Lung (tissue), 16 donors: Measurements from ENCODE around the gene PRPF6. TPM values are rescaled to one million over a fixed set of nuclear protein-coding genes. Genes with fewer than 3 reads are reported as not detected.

Experiments
- ATAC-seq: fragments of 200-7000 bp; cut with Tn5 transposase; one replicate; pipeline ENCODE4 v1.9.1; 2020; ENCODE audit warnings: moderate number of reproducible peaks; ENCODE audit not compliant: insufficient read depth, low FRiP score
- DNase-seq, 3 donors: peaks; one replicate each; pipeline ENCODE4 v3.0.0-alpha.2; 2013 to 2017
- H3K27ac ChIP-seq, 2 donors: one replicate each; pipeline ENCODE4 v1.5.1; 2013; ENCODE audit warnings: mild to moderate bottlenecking in 2 of 2, moderate library complexity in 2 of 2, control low read depth in 1 of 2, inconsistent platforms in 1 of 2, low read depth in 1 of 2, low read length in 1 of 2
- H3K27me3 ChIP-seq, 3 donors: one replicate each; pipeline ENCODE4 v1.5.1; 2013; ENCODE audit warnings: low read length in 2 of 3; ENCODE audit not compliant: control insufficient read depth in 3 of 3, insufficient read depth in 3 of 3
- H3K36me3 ChIP-seq, 4 donors: one replicate each; pipeline ENCODE4 v1.5.1; 2013; ENCODE audit warnings: low read length in 4 of 4, mild to moderate bottlenecking in 1 of 4, moderate library complexity in 1 of 4; ENCODE audit not compliant: control insufficient read depth in 4 of 4, insufficient read depth in 4 of 4
- H3K4me1 ChIP-seq, 5 donors: one replicate each; pipeline ENCODE4 v1.5.1; 2013; ENCODE audit warnings: low read length in 5 of 5, mild to moderate bottlenecking in 2 of 5, moderate library complexity in 1 of 5; ENCODE audit not compliant: control insufficient read depth in 5 of 5, insufficient read depth in 5 of 5
- H3K4me3 ChIP-seq: one replicate; pipeline ENCODE4 v1.5.1; 2013; ENCODE audit warnings: mild to moderate bottlenecking, control low read depth, moderate library complexity
- H3K9ac ChIP-seq, 2 donors: one replicate each; pipeline ENCODE4 v1.5.1; 2013; ENCODE audit warnings: low read length in 2 of 2, control low read depth in 1 of 2; ENCODE audit not compliant: insufficient read depth in 1 of 2
- H3K9me3 ChIP-seq, 4 donors: one replicate each; pipeline ENCODE4 v1.5.1; 2013; ENCODE audit warnings: low read length in 3 of 4, mild to moderate bottlenecking in 1 of 4, moderate library complexity in 1 of 4; ENCODE audit not compliant: control insufficient read depth in 4 of 4, insufficient read depth in 3 of 4
- WGBS, 2 donors: extraction: QIAGEN DNeasy Blood & Tissue Kit; methylation state at CpG; one replicate each; pipeline ENCODE4 v1.1.7; 2013; 5-methylcytosine and 5-hydroxymethylcytosine counted together
- long read RNA-seq, 5 donors: transcript quantifications; one replicate each; lab custom pipeline, GENCODE V29; 2026
- polyA plus RNA-seq, 2 donors: library from polyadenylated mRNA; stranded (reverse); fragments of 200-250 nt; gene quantifications; one replicate each; pipeline ENCODE4 v1.2.1, GENCODE V29; 2013
- total RNA-seq, 2 donors: library from RNA; depleted of rRNA in 1 of 2; stranded (reverse); fragments of >200 nt in 1 of 2; gene quantifications; one replicate each; pipeline ENCODE4 v1.2.1, GENCODE V29; 2014 to 2021
- TF ChIP-seq, protein P1 (sequence below): IDR thresholded peaks from 2 replicates; pipeline ENCODE4 v1.5.1; 2012; ENCODE audit warnings: mild to moderate bottlenecking; ENCODE audit errors: control extremely low read depth, extremely low read depth
- donor health status: control.
- donor health status: control.
- donor health status: Bipolar disorder and iron deficiency.
- donor health status: healthy.
- donor health status: DM: yes; HTN: yes; CAD: no.

Gene PRPF6, protein sequence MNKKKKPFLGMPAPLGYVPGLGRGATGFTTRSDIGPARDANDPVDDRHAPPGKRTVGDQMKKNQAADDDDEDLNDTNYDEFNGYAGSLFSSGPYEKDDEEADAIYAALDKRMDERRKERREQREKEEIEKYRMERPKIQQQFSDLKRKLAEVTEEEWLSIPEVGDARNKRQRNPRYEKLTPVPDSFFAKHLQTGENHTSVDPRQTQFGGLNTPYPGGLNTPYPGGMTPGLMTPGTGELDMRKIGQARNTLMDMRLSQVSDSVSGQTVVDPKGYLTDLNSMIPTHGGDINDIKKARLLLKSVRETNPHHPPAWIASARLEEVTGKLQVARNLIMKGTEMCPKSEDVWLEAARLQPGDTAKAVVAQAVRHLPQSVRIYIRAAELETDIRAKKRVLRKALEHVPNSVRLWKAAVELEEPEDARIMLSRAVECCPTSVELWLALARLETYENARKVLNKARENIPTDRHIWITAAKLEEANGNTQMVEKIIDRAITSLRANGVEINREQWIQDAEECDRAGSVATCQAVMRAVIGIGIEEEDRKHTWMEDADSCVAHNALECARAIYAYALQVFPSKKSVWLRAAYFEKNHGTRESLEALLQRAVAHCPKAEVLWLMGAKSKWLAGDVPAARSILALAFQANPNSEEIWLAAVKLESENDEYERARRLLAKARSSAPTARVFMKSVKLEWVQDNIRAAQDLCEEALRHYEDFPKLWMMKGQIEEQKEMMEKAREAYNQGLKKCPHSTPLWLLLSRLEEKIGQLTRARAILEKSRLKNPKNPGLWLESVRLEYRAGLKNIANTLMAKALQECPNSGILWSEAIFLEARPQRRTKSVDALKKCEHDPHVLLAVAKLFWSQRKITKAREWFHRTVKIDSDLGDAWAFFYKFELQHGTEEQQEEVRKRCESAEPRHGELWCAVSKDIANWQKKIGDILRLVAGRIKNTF
- total RNA-seq (10 to 100 TPM; 61.2 to 65.0 TPM), polyA plus RNA-seq (10 to 100 TPM; 43.6 to 47.1 TPM)
- long read RNA-seq, donor 1, transcript PRPF6-201 (21 exons, 3,044 nt) = major isoform, 20 of 293 reads
- long read RNA-seq, donor 1, partial matches to known transcripts = 273 of 293 reads
- long read RNA-seq, donor 1, other reads (novel, unspliced or antisense) = 0 of 293 reads
- long read RNA-seq, donor 2, transcript PRPF6-201 (21 exons, 3,044 nt) = major isoform, 5 of 38 reads
- long read RNA-seq, donor 2, partial matches to known transcripts = 33 of 38 reads
- long read RNA-seq, donor 2, other reads (novel, unspliced or antisense) = 0 of 38 reads
- long read RNA-seq, donor 3, partial matches to known transcripts = 23 of 27 reads
- long read RNA-seq, donor 3, other reads (novel, unspliced or antisense) = 0 of 27 reads
- long read RNA-seq, donor 4, partial matches to known transcripts = 19 of 22 reads
- long read RNA-seq, donor 4, other reads (novel, unspliced or antisense) = 0 of 22 reads
- long read RNA-seq, donor 5, transcript PRPF6-201 (21 exons, 3,044 nt) = major isoform, 14 of 47 reads
- long read RNA-seq, donor 5, partial matches to known transcripts = 33 of 47 reads
- long read RNA-seq, donor 5, other reads (novel, unspliced or antisense) = 0 of 47 reads

DNA sequence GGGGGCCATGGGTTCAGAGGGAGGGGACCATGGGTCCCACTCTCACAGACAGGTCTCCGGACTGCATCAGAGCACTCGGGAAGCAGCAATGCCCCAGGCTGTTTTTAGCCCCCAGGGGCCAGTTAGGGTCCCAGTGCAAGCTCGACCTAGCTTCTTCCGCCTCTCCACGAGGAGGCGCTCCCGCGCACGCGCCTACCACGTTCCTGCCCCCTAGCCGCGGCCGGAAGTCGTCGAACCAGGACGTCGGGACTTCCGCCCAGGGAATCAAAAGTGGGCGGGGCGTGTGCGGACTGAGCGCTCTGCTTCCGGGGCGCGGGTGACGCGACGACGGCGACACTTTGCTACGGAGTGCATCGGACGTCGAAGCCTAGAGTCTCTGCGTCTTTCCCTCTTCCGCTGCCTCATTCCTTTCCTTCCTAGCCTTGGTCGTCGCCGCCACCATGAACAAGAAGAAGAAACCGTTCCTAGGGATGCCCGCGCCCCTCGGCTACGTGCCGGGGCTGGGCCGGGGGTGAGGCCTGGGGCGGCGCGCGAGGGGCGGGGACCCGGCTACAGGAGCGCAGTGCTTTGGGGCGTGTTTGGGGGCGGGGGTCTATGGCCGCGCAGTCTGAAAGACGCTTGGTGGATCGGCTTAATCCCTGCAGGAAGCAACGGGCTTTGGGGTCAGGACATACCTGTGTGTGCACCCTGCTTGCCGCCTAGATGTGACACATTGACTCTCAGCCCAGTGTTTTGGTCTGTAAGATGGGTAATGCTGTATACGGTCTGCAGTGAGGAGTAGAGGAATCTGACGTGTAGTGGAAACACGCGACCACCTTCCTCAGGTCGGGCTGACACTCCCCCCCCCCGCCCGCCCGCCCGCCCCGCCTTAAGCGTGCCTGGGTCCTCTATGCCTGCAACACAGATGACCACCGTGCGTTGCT is at the start of gene PRPF6:
Gene PRPF6 (plus strand): TSS at position 327 of the 923 bp plus-strand sequence. CDS start 114 bp downstream, at position 441.
- no peaks in the 10 kb centered on the region for H3K9me3 ChIP-seq
- 1% methylated on average over 66 to 75 of the region's 75 CpGs for WGBS, 2 donors
- H3K4me1 ChIP-seq = peaks cover 5 to 29% (median 13%) of the 10 kb centered on the region in 5 donors
- H3K36me3 ChIP-seq = peaks cover 13 to 18% (median 16%) of the 10 kb centered on the region in 4 donors
- DNase-seq = peak; percentile 95 to 97 (median 96)
- TF ChIP-seq, protein P1, sequence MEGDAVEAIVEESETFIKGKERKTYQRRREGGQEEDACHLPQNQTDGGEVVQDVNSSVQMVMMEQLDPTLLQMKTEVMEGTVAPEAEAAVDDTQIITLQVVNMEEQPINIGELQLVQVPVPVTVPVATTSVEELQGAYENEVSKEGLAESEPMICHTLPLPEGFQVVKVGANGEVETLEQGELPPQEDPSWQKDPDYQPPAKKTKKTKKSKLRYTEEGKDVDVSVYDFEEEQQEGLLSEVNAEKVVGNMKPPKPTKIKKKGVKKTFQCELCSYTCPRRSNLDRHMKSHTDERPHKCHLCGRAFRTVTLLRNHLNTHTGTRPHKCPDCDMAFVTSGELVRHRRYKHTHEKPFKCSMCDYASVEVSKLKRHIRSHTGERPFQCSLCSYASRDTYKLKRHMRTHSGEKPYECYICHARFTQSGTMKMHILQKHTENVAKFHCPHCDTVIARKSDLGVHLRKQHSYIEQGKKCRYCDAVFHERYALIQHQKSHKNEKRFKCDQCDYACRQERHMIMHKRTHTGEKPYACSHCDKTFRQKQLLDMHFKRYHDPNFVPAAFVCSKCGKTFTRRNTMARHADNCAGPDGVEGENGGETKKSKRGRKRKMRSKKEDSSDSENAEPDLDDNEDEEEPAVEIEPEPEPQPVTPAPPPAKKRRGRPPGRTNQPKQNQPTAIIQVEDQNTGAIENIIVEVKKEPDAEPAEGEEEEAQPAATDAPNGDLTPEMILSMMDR = peak; percentile 75
- H3K4me3 ChIP-seq = peak within 1 kb of the TSS; percentile 91
- peak within 1 kb of the TSS; percentile 61 to 63 for H3K9ac ChIP-seq
- peak; percentile 85 for ATAC-seq
- peak within 1 kb of the TSS; percentile 75 to 89 for H3K27ac ChIP-seq
- H3K27me3 ChIP-seq = peaks cover 0 to 4% (median 4%) of the 10 kb centered on the region in 3 donors

- no peak overlapping the region for H3K9ac ChIP-seq
- no peaks in the 10 kb centered on the region for H3K9me3 ChIP-seq
- ATAC-seq (no peak), DNase-seq (no peak)
- no peak overlapping the region for H3K4me3 ChIP-seq
- WGBS, 2 donors = 95 to 96% methylated on average over 19 of the region's 19 CpGs
- no peaks in the 10 kb centered on the region for H3K4me1 ChIP-seq
- H3K36me3 ChIP-seq = peaks cover 9 to 67% (median 31%) of the 10 kb centered on the region in 4 donors
- TF ChIP-seq, protein P1 = no peak
- H3K27ac ChIP-seq = no peak overlapping the region
- H3K27me3 ChIP-seq = no peaks in the 10 kb centered on the region
Measured at GRCh38 chr20:63931735-63932134, 49.2 kb upstream of the PRPF6 start.
